ENCODE measurements around the gene OR51B2.
"Not testable (repeated sequence)": the region's sequence is repeated elsewhere in the genome, so short reads cannot be mapped to it uniquely, and the experiment has no call there.

Gene OR51B2

GRCh38 chr11:5297721-5298323, 26.3 kb downstream of the OR51B2 start:
- TF ChIP-seq, protein P1, sequence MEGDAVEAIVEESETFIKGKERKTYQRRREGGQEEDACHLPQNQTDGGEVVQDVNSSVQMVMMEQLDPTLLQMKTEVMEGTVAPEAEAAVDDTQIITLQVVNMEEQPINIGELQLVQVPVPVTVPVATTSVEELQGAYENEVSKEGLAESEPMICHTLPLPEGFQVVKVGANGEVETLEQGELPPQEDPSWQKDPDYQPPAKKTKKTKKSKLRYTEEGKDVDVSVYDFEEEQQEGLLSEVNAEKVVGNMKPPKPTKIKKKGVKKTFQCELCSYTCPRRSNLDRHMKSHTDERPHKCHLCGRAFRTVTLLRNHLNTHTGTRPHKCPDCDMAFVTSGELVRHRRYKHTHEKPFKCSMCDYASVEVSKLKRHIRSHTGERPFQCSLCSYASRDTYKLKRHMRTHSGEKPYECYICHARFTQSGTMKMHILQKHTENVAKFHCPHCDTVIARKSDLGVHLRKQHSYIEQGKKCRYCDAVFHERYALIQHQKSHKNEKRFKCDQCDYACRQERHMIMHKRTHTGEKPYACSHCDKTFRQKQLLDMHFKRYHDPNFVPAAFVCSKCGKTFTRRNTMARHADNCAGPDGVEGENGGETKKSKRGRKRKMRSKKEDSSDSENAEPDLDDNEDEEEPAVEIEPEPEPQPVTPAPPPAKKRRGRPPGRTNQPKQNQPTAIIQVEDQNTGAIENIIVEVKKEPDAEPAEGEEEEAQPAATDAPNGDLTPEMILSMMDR (IDR thresholded peaks at IDR 0.05; ENCODE audit: insufficient read depth, low read depth, low read length, missing control alignments): no peak
- H3K4me3 ChIP-seq (ENCODE audit: low read length): no peak overlapping the region
- DNase-seq (ENCODE audit: low read depth): no peak

GRCh38 chr11:5294342-5294995, 29.6 kb downstream of the OR51B2 start:
- not testable (repeated sequence) for DNase-seq (ENCODE audit: low read depth); H3K4me3 ChIP-seq (ENCODE audit: low read length)

DNA sequence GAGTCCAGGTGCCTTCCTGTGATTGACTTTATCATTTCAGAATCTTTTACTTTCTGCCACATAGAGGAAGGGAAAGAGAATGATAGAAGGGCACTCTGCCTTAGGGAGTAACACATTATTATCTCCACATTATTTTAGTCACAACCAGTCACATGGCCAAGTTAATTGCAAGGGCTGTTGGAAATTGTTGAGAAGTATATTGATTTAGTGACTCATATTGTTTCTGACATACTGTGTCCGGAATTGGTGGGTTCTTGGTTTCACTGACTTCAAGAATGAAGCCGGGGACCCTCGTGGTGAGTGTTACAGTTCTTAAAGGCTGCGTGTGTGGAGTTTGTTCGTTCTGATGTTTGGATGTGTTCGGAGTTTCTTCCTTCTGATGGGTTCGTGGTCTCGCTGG, 31.1 kb downstream of the OR51B2 start:
- TF ChIP-seq, protein P1 (IDR thresholded peaks at IDR 0.05; ENCODE audit: insufficient read depth, low read depth, low read length, missing control alignments): no peak
- DNase-seq (ENCODE audit: low read depth): no peak
- H3K4me3 ChIP-seq (ENCODE audit: low read length): no peak overlapping the region

- no peak overlapping the region for H3K4me3 ChIP-seq (ENCODE audit: low read length)
- TF ChIP-seq, protein P1 (IDR thresholded peaks at IDR 0.05; ENCODE audit: insufficient read depth, low read depth, low read length, missing control alignments): peak; percentile 84
- DNase-seq (ENCODE audit: low read depth): peak; percentile 72
These were observed 32.8 kb downstream of the OR51B2 start for GRCh38 chr11:5291207-5291838.

DNA sequence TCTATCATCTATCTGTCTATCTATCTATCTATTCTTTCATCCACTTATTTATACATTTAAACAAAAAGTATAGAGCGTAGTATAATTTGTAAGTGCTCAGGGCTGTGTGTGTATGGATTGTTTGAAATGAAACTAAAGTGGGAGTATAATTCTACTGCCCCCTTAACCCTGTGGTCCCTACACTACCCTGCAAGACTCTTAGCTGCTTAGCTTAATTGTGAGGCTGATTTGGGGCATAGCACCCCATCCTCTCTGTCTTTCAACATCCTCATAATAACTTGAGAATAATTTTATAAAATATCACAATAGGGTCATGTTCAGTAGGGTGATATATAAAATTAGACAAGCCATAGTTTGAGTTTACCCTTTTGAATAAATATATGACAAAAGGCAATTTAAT, 34.0 kb downstream of the OR51B2 start:
- TF ChIP-seq, protein P1 (IDR thresholded peaks at IDR 0.05; ENCODE audit: insufficient read depth, low read depth, low read length, missing control alignments): no peak
- no peak overlapping the region for H3K4me3 ChIP-seq (ENCODE audit: low read length)
- no peak for DNase-seq (ENCODE audit: low read depth)

GRCh38 chr11:5289696-5290095, 34.4 kb downstream of the OR51B2 start:
- no peak for DNase-seq (ENCODE audit: low read depth)
- TF ChIP-seq, protein P1 (IDR thresholded peaks at IDR 0.05; ENCODE audit: insufficient read depth, low read depth, low read length, missing control alignments): no peak
- no peak overlapping the region for H3K4me3 ChIP-seq (ENCODE audit: low read length)

- DNase-seq (ENCODE audit: low read depth): peak; percentile 42
- no peak overlapping the region for H3K4me3 ChIP-seq (ENCODE audit: low read length)
- TF ChIP-seq, protein P1 (IDR thresholded peaks at IDR 0.05; ENCODE audit: insufficient read depth, low read depth, low read length, missing control alignments): no peak
These were observed 35.1 kb downstream of the OR51B2 start for GRCh38 chr11:5288906-5289550.
